SU-DHL-6 (cell line): ENCODE data around the gene ALKBH5.

Experiments
- CTCF ChIP-seq: fragments of 200-600 bp; sonication (generic); IDR thresholded peaks from one replicate; pipeline ENCODE4 v1.5.1; 2017; ENCODE audit warnings: antibody characterized with exemption, mild to moderate bottlenecking, low read length, moderate library complexity; ENCODE audit not compliant: insufficient read depth, poor library complexity, severe bottlenecking
- EZH2phosphoT487 ChIP-seq: fragments of 200-600 bp; sonication (generic), shearing (Covaris generic); conservative IDR thresholded peaks from 2 replicates; pipeline ENCODE4 v1.6.1; 2018; ENCODE audit warnings: mild to moderate bottlenecking, antibody characterized with exemption, low read length, moderate library complexity, mixed read lengths

GRCh38 chr17:18194804-18195203 lies 11.2 kb downstream of the ALKBH5 start:
- no peak for TF ChIP-seq CTCF
- TF ChIP-seq EZH2phosphoT487, result no peak
